Common myeloid progenitor, CD34-positive (primary cell): ENCODE measurements around the gene HMX1.

ENCODE experiments used
- CTCF ChIA-PET: fragments of 350-600 bp; sonication (Branson Sonifier 250); formaldehyde crosslinking; loops from one replicate; lab custom pipeline; 2021; ENCODE audit warnings: antibody characterized with exemption; lab: Charles Lee
- POLR2A ChIA-PET: fragments of 350-600 bp; sonication (Branson Sonifier 250); formaldehyde crosslinking; loops from one replicate; lab custom pipeline; 2021; ENCODE audit warnings: antibody characterized with exemption; lab: Charles Lee
- DNase-seq, 3 donors: peaks; one replicate each; pipeline versions ENCODE4 v3.0.0 to v3.0.0-alpha.2; 2013
- H3K27ac ChIP-seq, 2 experiments: 1 replicate in 1 of 2; 2 replicates in 1 of 2; pipeline ENCODE4 v1.7.0; 2013; ENCODE audit warnings: inconsistent platforms in 2 of 2, low read length in 2 of 2, mild to moderate bottlenecking in 2 of 2, low read depth in 1 of 2, moderate library complexity in 1 of 2; ENCODE audit not compliant: severe bottlenecking in 2 of 2, insufficient read depth in 1 of 2, poor library complexity in 1 of 2
- H3K27me3 ChIP-seq, 5 experiments: replicated peaks in 2 of 5; 1 replicate in 3 of 5; 2 replicates in 2 of 5; pipeline versions ENCODE4 v1.6.1 to v1.7.0; 2013; ENCODE audit warnings: low read length in 4 of 5, mild to moderate bottlenecking in 2 of 5, moderate library complexity in 2 of 5, inconsistent platforms in 1 of 5; ENCODE audit not compliant: insufficient read depth in 5 of 5, control insufficient read depth in 4 of 5
- H3K36me3 ChIP-seq, 4 experiments: 1 replicate in 2 of 4; 2 replicates in 2 of 4; pipeline versions ENCODE4 v1.6.1 to v1.7.0; 2013; ENCODE audit warnings: low read length in 3 of 4, control low read depth in 1 of 4, mild to moderate bottlenecking in 1 of 4; ENCODE audit not compliant: control insufficient read depth in 4 of 4, insufficient read depth in 4 of 4
- H3K4me1 ChIP-seq, 4 experiments: 1 replicate in 3 of 4; 2 replicates in 1 of 4; pipeline versions ENCODE4 v1.6.1 to v1.7.1; 2013; ENCODE audit warnings: low read length in 3 of 4, mild to moderate bottlenecking in 3 of 4, control low read depth in 1 of 4, inconsistent platforms in 1 of 4, moderate library complexity in 1 of 4; ENCODE audit not compliant: control insufficient read depth in 4 of 4, insufficient read depth in 4 of 4; ENCODE audit errors: control extremely low read depth in 1 of 4
- H3K4me3 ChIP-seq, 7 experiments: 1 replicate in 4 of 7; 2 replicates in 3 of 7; pipeline versions ENCODE4 v1.5.1 to v1.7.0; 2013; ENCODE audit warnings: mild to moderate bottlenecking in 7 of 7, low read length in 6 of 7, moderate library complexity in 6 of 7, inconsistent platforms in 2 of 7, low read depth in 2 of 7, control low read depth in 1 of 7; ENCODE audit not compliant: insufficient read depth in 4 of 7, control insufficient read depth in 1 of 7; ENCODE audit errors: extremely low read depth in 1 of 7
- H3K9me3 ChIP-seq, 5 experiments: 1 replicate in 4 of 5; 2 replicates in 1 of 5; pipeline versions ENCODE4 v1.6.1 to v1.7.1; 2013; ENCODE audit warnings: low read length in 4 of 5, mild to moderate bottlenecking in 2 of 5, inconsistent platforms in 1 of 5, low read depth in 1 of 5, moderate library complexity in 1 of 5; ENCODE audit not compliant: control insufficient read depth in 4 of 5, insufficient read depth in 2 of 5; ENCODE audit errors: control extremely low read depth in 1 of 5
- WGBS: methylation state at CpG from one replicate; pipeline ENCODE4 v1.1.5; 2013; ENCODE audit not compliant: insufficient coverage; 5-methylcytosine and 5-hydroxymethylcytosine counted together

Gene HMX1

DNA sequence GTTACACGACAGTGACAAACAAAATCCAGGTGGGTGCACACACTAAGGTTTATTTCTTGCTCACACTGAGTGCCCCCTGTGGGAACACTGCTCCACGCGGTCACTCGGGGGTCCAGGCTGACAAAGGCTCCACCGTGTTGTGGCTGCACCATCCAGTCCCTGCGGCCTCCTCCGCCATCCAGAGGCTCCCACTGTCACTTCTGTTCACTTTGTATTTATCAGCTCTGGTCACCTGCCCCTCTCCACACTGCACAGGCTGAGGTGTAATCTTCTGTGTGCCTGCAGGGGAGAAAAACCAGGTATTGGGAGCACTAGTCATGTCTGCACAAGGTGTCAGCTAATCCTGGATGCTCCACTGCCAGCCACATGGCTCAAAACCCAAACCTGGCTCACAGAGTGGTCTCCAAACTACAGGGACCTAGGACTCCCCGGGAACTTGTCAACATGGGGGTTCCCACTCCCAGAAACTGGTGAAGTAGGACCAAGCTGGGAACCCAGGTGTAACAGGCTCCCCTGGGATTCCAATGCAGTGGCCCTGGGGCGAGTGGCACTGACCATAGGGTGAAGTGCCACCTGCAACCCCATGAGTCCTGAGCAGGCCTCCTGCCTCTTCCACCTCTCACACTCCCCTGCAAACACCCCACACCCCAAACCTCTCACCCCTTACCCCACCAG is 25.5 kb downstream of the HMX1 start:
- H3K9me3 ChIP-seq = peaks cover 0 to 18% (median 7%) of the 10 kb centered on the region in 5 experiments
- CTCF ChIA-PET = no interaction called here
- no peak for DNase-seq
- peaks cover 5 to 73% (median 20%) of the 10 kb centered on the region in 5 experiments for H3K27me3 ChIP-seq
- no peaks in the 10 kb centered on the region for H3K36me3 ChIP-seq
- POLR2A ChIA-PET = no interaction called here
- H3K4me3 ChIP-seq = no peak overlapping the region
- WGBS = 88% methylated on average over 9 of the region's 9 CpGs
- H3K4me1 ChIP-seq = no peaks in the 10 kb centered on the region
- no peak overlapping the region for H3K27ac ChIP-seq

DNA sequence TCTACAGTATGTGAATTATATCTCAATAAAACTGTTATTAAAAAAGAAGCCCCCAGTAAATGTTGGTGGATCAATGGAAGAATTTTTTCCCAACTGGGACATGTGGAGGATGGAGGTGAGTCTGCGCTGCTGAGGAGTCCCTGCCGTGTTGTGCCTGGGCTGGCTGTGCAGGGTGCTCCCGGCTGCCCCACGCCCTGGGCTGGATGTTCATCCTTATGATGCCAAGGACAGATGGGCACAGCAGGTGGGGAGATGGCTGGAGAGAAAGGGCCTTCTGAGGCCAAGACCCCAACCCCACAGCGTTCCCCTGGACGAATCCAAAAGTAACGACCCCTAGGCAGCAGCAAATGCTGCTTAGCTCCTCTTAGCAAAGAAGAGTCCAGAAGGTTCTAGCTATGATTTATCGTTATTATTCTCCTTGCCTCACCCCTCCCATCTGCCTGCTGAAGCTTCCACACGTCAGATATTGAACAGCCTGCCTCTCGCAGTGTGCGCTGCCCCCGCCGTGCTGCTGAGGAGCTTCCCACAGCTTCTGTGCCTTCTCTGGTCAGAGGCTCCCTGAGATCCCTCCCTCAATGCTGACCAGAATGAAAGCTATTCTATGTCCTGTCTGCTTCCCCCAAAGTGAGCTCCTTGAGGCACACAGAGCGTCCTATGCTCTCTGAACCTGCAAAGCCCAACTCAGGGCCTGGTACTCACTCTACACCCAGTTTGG is 26.5 kb downstream of the HMX1 start:
- ChIA-PET POLR2A (no interaction called here), CTCF (no interaction called here)
- DNase-seq = no peak
- peaks cover 0 to 18% (median 7%) of the 10 kb centered on the region in 5 experiments for H3K9me3 ChIP-seq
- peaks cover 5 to 66% (median 20%) of the 10 kb centered on the region in 5 experiments for H3K27me3 ChIP-seq
- 90% methylated on average over 11 of the region's 14 CpGs for WGBS
- H3K4me1 ChIP-seq = no peaks in the 10 kb centered on the region
- no peak overlapping the region for H3K4me3 ChIP-seq
- no peak overlapping the region for H3K27ac ChIP-seq
- no peaks in the 10 kb centered on the region for H3K36me3 ChIP-seq

DNA sequence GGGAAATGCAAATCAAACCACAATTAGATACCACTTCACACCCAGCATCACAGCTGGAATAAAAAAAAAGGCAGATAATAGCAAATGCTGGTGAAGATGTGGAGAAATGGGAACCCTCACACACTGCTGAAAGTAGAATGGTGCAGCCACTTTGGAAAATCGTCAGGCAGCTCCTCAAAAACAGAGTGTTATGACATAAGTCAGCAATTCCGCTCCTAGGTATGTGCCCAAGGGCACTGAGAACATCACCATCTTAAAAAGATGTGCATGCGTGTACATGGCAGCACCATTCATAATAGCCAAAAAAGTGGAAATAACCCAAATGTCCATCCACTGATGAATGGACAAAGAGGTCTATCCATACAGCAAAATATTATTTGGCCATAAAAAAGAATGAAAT is 28.0 kb downstream of the HMX1 start:
- Histone ChIP-seq H3K4me1 (no peaks in the 10 kb centered on the region), H3K36me3 (no peaks in the 10 kb centered on the region), H3K27ac (no peak overlapping the region), H3K9me3 (peaks cover 0 to 18% (median 7%) of the 10 kb centered on the region in 5 experiments), H3K4me3 (no peak overlapping the region), H3K27me3 (peaks cover 3 to 58% (median 15%) of the 10 kb centered on the region in 5 experiments)
- ChIA-PET POLR2A (no interaction called here), CTCF (no interaction called here)
- 94% methylated on average over 2 of the region's 3 CpGs for WGBS
- no peak for DNase-seq

DNA sequence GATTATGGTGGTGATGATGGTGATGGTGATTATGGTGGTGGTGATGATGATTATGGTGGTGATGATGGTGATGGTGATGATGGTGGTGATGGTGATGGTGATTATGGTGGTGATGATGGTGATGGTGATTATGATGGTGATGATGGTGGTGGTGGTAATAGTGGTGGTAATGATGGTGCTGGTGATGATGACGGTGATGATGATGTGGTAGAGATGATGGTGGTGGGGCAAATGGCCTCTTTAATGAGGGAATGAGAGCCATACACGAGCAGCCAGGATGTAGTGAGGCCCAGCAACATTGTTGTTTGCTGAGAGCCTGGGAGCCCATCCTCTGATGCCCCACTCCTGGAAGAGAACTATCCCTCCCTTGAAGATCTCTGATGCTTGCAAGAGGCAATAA is 29.0 kb downstream of the HMX1 start:
- POLR2A ChIA-PET = no interaction called here
- WGBS = 79% methylated on average over 2 of the region's 2 CpGs

DNA sequence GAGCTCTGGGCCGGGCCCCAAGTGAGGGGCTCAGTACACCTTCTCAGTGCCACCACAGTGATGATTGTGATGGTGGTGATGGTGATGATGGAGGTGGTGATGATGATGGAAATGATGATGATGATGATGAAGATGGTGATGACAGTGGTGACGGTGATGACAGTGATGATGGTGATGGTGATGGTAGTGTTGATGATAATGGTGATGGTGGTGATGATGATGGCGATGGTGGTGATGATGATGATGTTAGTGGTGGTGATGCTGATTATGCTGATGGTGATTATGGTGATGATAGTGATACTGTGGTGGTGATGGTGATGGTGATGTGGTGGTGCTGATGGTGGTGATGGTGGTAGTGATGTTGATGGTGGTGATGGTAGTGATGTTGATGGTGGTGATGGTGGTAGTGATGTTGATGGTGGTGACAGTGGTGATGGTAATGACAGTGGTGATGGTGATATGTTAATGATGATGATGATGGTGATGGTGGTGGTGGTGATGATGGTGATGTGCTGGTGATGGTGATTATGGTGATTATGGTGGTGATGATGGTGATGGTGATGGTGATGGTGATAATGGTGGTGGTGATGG is 29.9 kb downstream of the HMX1 start:
- POLR2A ChIA-PET = no interaction called here
- 89% methylated on average over 3 of the region's 3 CpGs for WGBS

More for the DNA sequence above, 29.0 kb downstream of the HMX1 start:
- Histone ChIP-seq H3K27ac (no peak overlapping the region), H3K4me3 (no peak overlapping the region), H3K4me1 (no peaks in the 10 kb centered on the region), H3K9me3 (peaks cover 0 to 18% (median 7%) of the 10 kb centered on the region in 5 experiments), H3K27me3 (peaks cover 0 to 51% (median 9%) of the 10 kb centered on the region in 5 experiments), H3K36me3 (no peaks in the 10 kb centered on the region)
- DNase-seq = no peak
- CTCF ChIA-PET = no interaction called here

DNA sequence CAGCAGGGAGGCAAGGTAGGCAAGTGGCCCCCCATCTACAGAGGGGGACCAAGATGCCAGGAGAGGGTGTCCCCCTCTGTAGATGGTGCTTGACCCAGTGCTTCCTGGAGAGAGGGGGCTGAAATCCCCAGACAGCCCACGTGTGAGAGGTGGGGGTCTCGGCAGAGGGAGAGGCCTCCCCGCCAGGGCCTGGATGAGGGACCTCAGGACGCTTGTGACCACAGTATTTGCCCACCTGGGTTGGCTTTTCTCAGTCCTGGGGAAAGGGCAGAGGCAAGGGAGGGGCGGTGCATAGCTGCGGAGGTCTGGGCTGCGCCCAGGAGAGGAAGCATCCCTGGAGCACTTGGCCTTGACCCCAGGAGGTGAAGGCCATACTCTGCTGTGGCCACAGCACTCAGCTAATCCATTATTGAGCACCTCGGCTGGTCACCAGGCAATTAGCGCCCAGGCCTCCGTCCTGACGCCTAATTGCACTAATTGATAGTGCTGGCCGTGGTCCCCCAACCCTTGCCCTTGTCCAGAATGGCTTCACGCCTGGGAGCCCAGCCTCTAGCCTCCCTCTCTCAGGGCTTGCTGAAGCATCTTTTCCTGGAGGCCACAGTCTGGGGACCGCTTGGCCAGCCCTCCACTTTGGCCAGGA is 30.7 kb downstream of the HMX1 start:
- Histone ChIP-seq H3K9me3 (peaks cover 0 to 18% (median 7%) of the 10 kb centered on the region in 5 experiments), H3K36me3 (no peaks in the 10 kb centered on the region), H3K27ac (no peak overlapping the region), H3K4me1 (no peaks in the 10 kb centered on the region), H3K4me3 (no peak overlapping the region), H3K27me3 (peaks cover 0 to 39% (median 3%) of the 10 kb centered on the region in 5 experiments)
- WGBS = 90% methylated on average over 13 of the region's 14 CpGs
- POLR2A ChIA-PET = no interaction called here
- CTCF ChIA-PET = no interaction called here
- DNase-seq = no peak

More for the DNA sequence above, 29.9 kb downstream of the HMX1 start:
- no peaks in the 10 kb centered on the region for H3K36me3 ChIP-seq
- H3K27me3 ChIP-seq = peaks cover 0 to 47% (median 6%) of the 10 kb centered on the region in 5 experiments
- H3K4me1 ChIP-seq = no peaks in the 10 kb centered on the region
- no peak overlapping the region for H3K27ac ChIP-seq
- DNase-seq = no peak
- H3K4me3 ChIP-seq = no peak overlapping the region
- peaks cover 0 to 18% (median 7%) of the 10 kb centered on the region in 5 experiments for H3K9me3 ChIP-seq
- CTCF ChIA-PET = no interaction called here
